NB4 (cell line): ENCODE data around the gene MACROD2.

ENCODE experiments used
- MAX ChIP-seq: IDR thresholded peaks from 2 replicates; pipeline ENCODE4 v1.6.1; 2011; ENCODE audit warnings: low read depth, low read length
- MYC ChIP-seq: IDR thresholded peaks from 2 replicates; pipeline ENCODE4 v1.6.1; 2011; ENCODE audit warnings: low read depth, low read length
- POLR2A ChIP-seq: IDR thresholded peaks from 2 replicates; pipeline ENCODE4 v1.6.1; 2011; ENCODE audit warnings: mild to moderate bottlenecking; ENCODE audit not compliant: insufficient read length; ENCODE audit errors: extremely low read depth
- TF ChIP-seq, protein P1 (sequence below): IDR thresholded peaks from one replicate; pipeline ENCODE4 v1.5.1; 2012; ENCODE audit warnings: low read depth, low read length

- TF ChIP-seq, protein P1, sequence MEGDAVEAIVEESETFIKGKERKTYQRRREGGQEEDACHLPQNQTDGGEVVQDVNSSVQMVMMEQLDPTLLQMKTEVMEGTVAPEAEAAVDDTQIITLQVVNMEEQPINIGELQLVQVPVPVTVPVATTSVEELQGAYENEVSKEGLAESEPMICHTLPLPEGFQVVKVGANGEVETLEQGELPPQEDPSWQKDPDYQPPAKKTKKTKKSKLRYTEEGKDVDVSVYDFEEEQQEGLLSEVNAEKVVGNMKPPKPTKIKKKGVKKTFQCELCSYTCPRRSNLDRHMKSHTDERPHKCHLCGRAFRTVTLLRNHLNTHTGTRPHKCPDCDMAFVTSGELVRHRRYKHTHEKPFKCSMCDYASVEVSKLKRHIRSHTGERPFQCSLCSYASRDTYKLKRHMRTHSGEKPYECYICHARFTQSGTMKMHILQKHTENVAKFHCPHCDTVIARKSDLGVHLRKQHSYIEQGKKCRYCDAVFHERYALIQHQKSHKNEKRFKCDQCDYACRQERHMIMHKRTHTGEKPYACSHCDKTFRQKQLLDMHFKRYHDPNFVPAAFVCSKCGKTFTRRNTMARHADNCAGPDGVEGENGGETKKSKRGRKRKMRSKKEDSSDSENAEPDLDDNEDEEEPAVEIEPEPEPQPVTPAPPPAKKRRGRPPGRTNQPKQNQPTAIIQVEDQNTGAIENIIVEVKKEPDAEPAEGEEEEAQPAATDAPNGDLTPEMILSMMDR: no peak
- no peak for TF ChIP-seq POLR2A
- no peak for TF ChIP-seq MAX
- TF ChIP-seq MYC: no peak
Observed at GRCh38 chr20:15919118-15919517, 1923.8 kb downstream of the MACROD2 start.
